ENCODE data around the gene PDZK1.

The PDZK1 gene

GRCh38 chr1:145708063-145708462, 895 bp upstream of the PDZK1 start:
- Histone ChIP-seq H3K27me3 (ENCODE audit: control insufficient read depth in 1 of 2, insufficient read depth in 2 of 2, low read length in 2 of 2) (no peaks in the 10 kb centered on the region), H3K9me3 (ENCODE audit: control insufficient read depth in 2 of 2, low read length in 2 of 2) (no peaks in the 10 kb centered on the region), H3K27ac (ENCODE audit: low read length) (no peak overlapping the region), H3K9ac (ENCODE audit: low read length in 2 of 2) (no peak overlapping the region), H3K36me3 (ENCODE audit: control insufficient read depth in 2 of 2, insufficient read depth in 2 of 2, low read length in 2 of 2) (no peaks in the 10 kb centered on the region), H3K4me1 (ENCODE audit: control insufficient read depth, insufficient read depth, low read length) (peaks cover 6% of the 10 kb centered on the region), H3K4me3 (ENCODE audit: low read length in 2 of 2) (no peak overlapping the region)

GRCh38 chr1:145706086-145706664, 993 bp downstream of the PDZK1 start:
- Histone ChIP-seq H3K9me3 (ENCODE audit: control insufficient read depth in 2 of 2, low read length in 2 of 2) (no peaks in the 10 kb centered on the region), H3K4me1 (ENCODE audit: control insufficient read depth, insufficient read depth, low read length) (no peaks in the 10 kb centered on the region), H3K4me3 (ENCODE audit: low read length in 2 of 2) (no peak overlapping the region), H3K9ac (ENCODE audit: low read length in 2 of 2) (no peak overlapping the region), H3K36me3 (ENCODE audit: control insufficient read depth in 2 of 2, insufficient read depth in 2 of 2, low read length in 2 of 2) (no peaks in the 10 kb centered on the region), H3K27me3 (ENCODE audit: control insufficient read depth in 1 of 2, insufficient read depth in 2 of 2, low read length in 2 of 2) (no peaks in the 10 kb centered on the region), H3K27ac (ENCODE audit: low read length) (no peak overlapping the region)

- H3K9me3 ChIP-seq (ENCODE audit: control insufficient read depth in 2 of 2, low read length in 2 of 2): no peaks in the 10 kb centered on the region
- H3K4me1 ChIP-seq (ENCODE audit: control insufficient read depth, insufficient read depth, low read length): no peaks in the 10 kb centered on the region
- H3K27ac ChIP-seq (ENCODE audit: low read length): no peak overlapping the region
- no peaks in the 10 kb centered on the region for H3K27me3 ChIP-seq (ENCODE audit: control insufficient read depth in 1 of 2, insufficient read depth in 2 of 2, low read length in 2 of 2)
- no peak overlapping the region for H3K9ac ChIP-seq (ENCODE audit: low read length in 2 of 2)
- H3K4me3 ChIP-seq (ENCODE audit: low read length in 2 of 2): no peak overlapping the region
- H3K36me3 ChIP-seq (ENCODE audit: control insufficient read depth in 2 of 2, insufficient read depth in 2 of 2, low read length in 2 of 2): no peaks in the 10 kb centered on the region
These were observed 1.5 kb downstream of the PDZK1 start for GRCh38 chr1:145705622-145706021.

- Histone ChIP-seq H3K9me3 (ENCODE audit: control insufficient read depth in 2 of 2, low read length in 2 of 2) (no peaks in the 10 kb centered on the region), H3K9ac (ENCODE audit: low read length in 2 of 2) (no peak overlapping the region), H3K27me3 (ENCODE audit: control insufficient read depth in 1 of 2, insufficient read depth in 2 of 2, low read length in 2 of 2) (no peaks in the 10 kb centered on the region), H3K27ac (ENCODE audit: low read length) (no peak overlapping the region), H3K4me1 (ENCODE audit: control insufficient read depth, insufficient read depth, low read length) (no peaks in the 10 kb centered on the region), H3K4me3 (ENCODE audit: low read length in 2 of 2) (no peak overlapping the region), H3K36me3 (ENCODE audit: control insufficient read depth in 2 of 2, insufficient read depth in 2 of 2, low read length in 2 of 2) (no peaks in the 10 kb centered on the region)
These were observed 4.3 kb downstream of the PDZK1 start for GRCh38 chr1:145702826-145703225.

GRCh38 chr1:145702052-145702451, 5.1 kb downstream of the PDZK1 start:
- H3K4me3 ChIP-seq (ENCODE audit: low read length in 2 of 2): no peak overlapping the region
- H3K27me3 ChIP-seq (ENCODE audit: control insufficient read depth in 1 of 2, insufficient read depth in 2 of 2, low read length in 2 of 2): no peaks in the 10 kb centered on the region
- H3K4me1 ChIP-seq (ENCODE audit: control insufficient read depth, insufficient read depth, low read length): no peaks in the 10 kb centered on the region
- no peak overlapping the region for H3K9ac ChIP-seq (ENCODE audit: low read length in 2 of 2)
- no peak overlapping the region for H3K27ac ChIP-seq (ENCODE audit: low read length)
- no peaks in the 10 kb centered on the region for H3K9me3 ChIP-seq (ENCODE audit: control insufficient read depth in 2 of 2, low read length in 2 of 2)
- H3K36me3 ChIP-seq (ENCODE audit: control insufficient read depth in 2 of 2, insufficient read depth in 2 of 2, low read length in 2 of 2): no peaks in the 10 kb centered on the region

- Histone ChIP-seq H3K4me1 (ENCODE audit: control insufficient read depth, insufficient read depth, low read length) (no peaks in the 10 kb centered on the region), H3K27ac (ENCODE audit: low read length) (no peak overlapping the region), H3K4me3 (ENCODE audit: low read length in 2 of 2) (no peak overlapping the region), H3K9me3 (ENCODE audit: control insufficient read depth in 2 of 2, low read length in 2 of 2) (no peaks in the 10 kb centered on the region), H3K36me3 (ENCODE audit: control insufficient read depth in 2 of 2, insufficient read depth in 2 of 2, low read length in 2 of 2) (no peaks in the 10 kb centered on the region), H3K9ac (ENCODE audit: low read length in 2 of 2) (no peak overlapping the region), H3K27me3 (ENCODE audit: control insufficient read depth in 1 of 2, insufficient read depth in 2 of 2, low read length in 2 of 2) (no peaks in the 10 kb centered on the region)
These were observed 5.8 kb downstream of the PDZK1 start for GRCh38 chr1:145701306-145701862.

- Histone ChIP-seq H3K9ac (ENCODE audit: low read length in 2 of 2) (no peak overlapping the region), H3K4me1 (ENCODE audit: control insufficient read depth, insufficient read depth, low read length) (no peaks in the 10 kb centered on the region), H3K36me3 (ENCODE audit: control insufficient read depth in 2 of 2, insufficient read depth in 2 of 2, low read length in 2 of 2) (no peaks in the 10 kb centered on the region), H3K4me3 (ENCODE audit: low read length in 2 of 2) (no peak overlapping the region), H3K27me3 (ENCODE audit: control insufficient read depth in 1 of 2, insufficient read depth in 2 of 2, low read length in 2 of 2) (no peaks in the 10 kb centered on the region), H3K27ac (ENCODE audit: low read length) (no peak overlapping the region), H3K9me3 (ENCODE audit: control insufficient read depth in 2 of 2, low read length in 2 of 2) (no peaks in the 10 kb centered on the region)
These were observed 10.6 kb downstream of the PDZK1 start for GRCh38 chr1:145696630-145696960.

- H3K27me3 ChIP-seq (ENCODE audit: control insufficient read depth in 1 of 2, insufficient read depth in 2 of 2, low read length in 2 of 2): no peaks in the 10 kb centered on the region
- H3K4me3 ChIP-seq (ENCODE audit: low read length in 2 of 2): no peak overlapping the region
- H3K9me3 ChIP-seq (ENCODE audit: control insufficient read depth in 2 of 2, low read length in 2 of 2): no peaks in the 10 kb centered on the region
- H3K27ac ChIP-seq (ENCODE audit: low read length): no peak overlapping the region
- H3K9ac ChIP-seq (ENCODE audit: low read length in 2 of 2): no peak overlapping the region
- H3K4me1 ChIP-seq (ENCODE audit: control insufficient read depth, insufficient read depth, low read length): no peaks in the 10 kb centered on the region
- H3K36me3 ChIP-seq (ENCODE audit: control insufficient read depth in 2 of 2, insufficient read depth in 2 of 2, low read length in 2 of 2): no peaks in the 10 kb centered on the region
These were observed 11.1 kb downstream of the PDZK1 start for GRCh38 chr1:145695821-145696629.

- Histone ChIP-seq H3K9ac (ENCODE audit: low read length in 2 of 2) (no peak overlapping the region), H3K4me3 (ENCODE audit: low read length in 2 of 2) (no peak overlapping the region), H3K36me3 (ENCODE audit: control insufficient read depth in 2 of 2, insufficient read depth in 2 of 2, low read length in 2 of 2) (no peaks in the 10 kb centered on the region), H3K27me3 (ENCODE audit: control insufficient read depth in 1 of 2, insufficient read depth in 2 of 2, low read length in 2 of 2) (no peaks in the 10 kb centered on the region), H3K27ac (ENCODE audit: low read length) (no peak overlapping the region), H3K9me3 (ENCODE audit: control insufficient read depth in 2 of 2, low read length in 2 of 2) (no peaks in the 10 kb centered on the region), H3K4me1 (ENCODE audit: control insufficient read depth, insufficient read depth, low read length) (no peaks in the 10 kb centered on the region)
These were observed 14.3 kb downstream of the PDZK1 start for GRCh38 chr1:145692785-145693443.

GRCh38 chr1:145690587-145691558, 16.3 kb downstream of the PDZK1 start:
- H3K9ac ChIP-seq (ENCODE audit: low read length in 2 of 2): no peak overlapping the region
- no peaks in the 10 kb centered on the region for H3K27me3 ChIP-seq (ENCODE audit: control insufficient read depth in 1 of 2, insufficient read depth in 2 of 2, low read length in 2 of 2)
- no peaks in the 10 kb centered on the region for H3K36me3 ChIP-seq (ENCODE audit: control insufficient read depth in 2 of 2, insufficient read depth in 2 of 2, low read length in 2 of 2)
- H3K9me3 ChIP-seq (ENCODE audit: control insufficient read depth in 2 of 2, low read length in 2 of 2): no peaks in the 10 kb centered on the region
- no peaks in the 10 kb centered on the region for H3K4me1 ChIP-seq (ENCODE audit: control insufficient read depth, insufficient read depth, low read length)
- H3K4me3 ChIP-seq (ENCODE audit: low read length in 2 of 2): no peak overlapping the region
- H3K27ac ChIP-seq (ENCODE audit: low read length): no peak overlapping the region

Data from stomach smooth muscle (tissue), 2 donors.